Measurements from ENCODE around the gene PLEKHM3.

DNA sequence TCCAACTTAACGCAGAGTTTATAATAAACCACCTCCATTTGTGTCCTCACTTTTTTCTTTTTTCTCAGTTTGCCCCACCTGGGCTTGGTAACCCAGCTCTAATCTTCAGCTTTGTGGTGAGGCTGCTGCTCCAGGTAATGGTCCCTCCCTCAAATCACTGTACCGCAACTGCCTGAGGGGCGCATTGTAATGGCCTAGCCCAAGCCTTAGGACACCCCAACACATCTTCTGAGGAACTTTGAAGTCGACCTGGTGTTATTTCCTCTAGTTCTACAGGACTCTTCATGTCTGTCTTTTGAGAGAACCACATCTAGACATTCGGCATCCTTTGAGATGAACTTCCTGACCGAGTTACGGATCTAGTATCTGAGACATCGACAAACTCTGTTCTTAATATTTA is 99.7 kb downstream of the PLEKHM3 start:
- TF ChIP-seq, protein P1, sequence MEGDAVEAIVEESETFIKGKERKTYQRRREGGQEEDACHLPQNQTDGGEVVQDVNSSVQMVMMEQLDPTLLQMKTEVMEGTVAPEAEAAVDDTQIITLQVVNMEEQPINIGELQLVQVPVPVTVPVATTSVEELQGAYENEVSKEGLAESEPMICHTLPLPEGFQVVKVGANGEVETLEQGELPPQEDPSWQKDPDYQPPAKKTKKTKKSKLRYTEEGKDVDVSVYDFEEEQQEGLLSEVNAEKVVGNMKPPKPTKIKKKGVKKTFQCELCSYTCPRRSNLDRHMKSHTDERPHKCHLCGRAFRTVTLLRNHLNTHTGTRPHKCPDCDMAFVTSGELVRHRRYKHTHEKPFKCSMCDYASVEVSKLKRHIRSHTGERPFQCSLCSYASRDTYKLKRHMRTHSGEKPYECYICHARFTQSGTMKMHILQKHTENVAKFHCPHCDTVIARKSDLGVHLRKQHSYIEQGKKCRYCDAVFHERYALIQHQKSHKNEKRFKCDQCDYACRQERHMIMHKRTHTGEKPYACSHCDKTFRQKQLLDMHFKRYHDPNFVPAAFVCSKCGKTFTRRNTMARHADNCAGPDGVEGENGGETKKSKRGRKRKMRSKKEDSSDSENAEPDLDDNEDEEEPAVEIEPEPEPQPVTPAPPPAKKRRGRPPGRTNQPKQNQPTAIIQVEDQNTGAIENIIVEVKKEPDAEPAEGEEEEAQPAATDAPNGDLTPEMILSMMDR (IDR thresholded peaks at IDR 0.05; ENCODE audit: low read depth, low read length), result no peak
- no peak for TF ChIP-seq EZH2phosphoT487 (IDR thresholded peaks at IDR 0.05; ENCODE audit: low read depth)

Measured in OCI-LY3 (cell line).